ENCODE results near the gene CD248. TPM values are rescaled to one million over a fixed set of nuclear protein-coding genes. Genes with fewer than 3 reads are reported as not detected.

CD248 gene
- total RNA-seq, 1 donor from 2014 or later: 31.9 TPM

DNA sequence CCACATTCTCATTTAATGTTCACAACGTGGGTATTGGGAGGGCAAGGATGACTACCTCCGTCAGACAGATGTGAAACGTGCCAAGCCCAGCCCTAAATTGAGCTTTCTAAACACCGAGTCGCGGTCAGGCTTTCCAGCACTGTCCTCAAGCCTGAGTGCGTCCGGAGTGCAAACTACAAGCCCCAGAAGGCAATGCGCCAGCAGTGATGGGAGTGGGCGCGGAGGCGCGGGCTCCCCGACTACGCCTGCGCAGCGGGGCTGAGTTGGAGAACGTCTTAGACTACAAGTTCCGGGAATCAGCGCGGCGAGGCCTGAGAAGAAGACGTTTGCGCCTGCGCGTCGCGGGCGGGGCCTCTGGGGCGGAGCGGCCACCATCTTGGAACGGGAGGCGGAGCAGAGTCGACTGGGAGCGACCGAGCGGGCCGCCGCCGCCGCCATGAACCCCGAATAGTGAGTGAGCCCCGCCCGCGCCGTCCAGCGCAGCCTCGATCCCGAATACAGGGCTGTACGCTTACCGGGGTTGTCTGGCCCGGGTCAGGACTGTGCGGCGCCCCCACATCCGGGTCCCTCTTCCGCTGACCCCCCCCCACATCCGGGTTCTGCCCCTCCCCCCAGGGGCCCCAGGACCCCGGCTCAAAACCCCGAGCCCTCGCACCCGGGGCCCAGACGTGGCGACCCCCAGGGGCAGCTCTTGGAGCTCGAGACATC, 48.4 kb downstream of the CD248 start, which contains the start of gene RAB1B:
Gene RAB1B (plus strand): TSS at position 396 of the 708 bp plus-strand sequence. CDS start 41 bp downstream, at position 437.
- Mint-ChIP-seq H3K4me1 (ENCODE audit: unreplicated experiment) (peaks cover 10% of the 10 kb centered on the region), H3K4me3 (peak within 1 kb of the TSS; percentile 97), H3K27ac (peak within 1 kb of the TSS; percentile 99), H3K36me3 (peaks cover 4% of the 10 kb centered on the region), H3K27me3 (no peaks in the 10 kb centered on the region), H3K9me3 (no peaks in the 10 kb centered on the region)
- TF ChIP-seq, protein P1, sequence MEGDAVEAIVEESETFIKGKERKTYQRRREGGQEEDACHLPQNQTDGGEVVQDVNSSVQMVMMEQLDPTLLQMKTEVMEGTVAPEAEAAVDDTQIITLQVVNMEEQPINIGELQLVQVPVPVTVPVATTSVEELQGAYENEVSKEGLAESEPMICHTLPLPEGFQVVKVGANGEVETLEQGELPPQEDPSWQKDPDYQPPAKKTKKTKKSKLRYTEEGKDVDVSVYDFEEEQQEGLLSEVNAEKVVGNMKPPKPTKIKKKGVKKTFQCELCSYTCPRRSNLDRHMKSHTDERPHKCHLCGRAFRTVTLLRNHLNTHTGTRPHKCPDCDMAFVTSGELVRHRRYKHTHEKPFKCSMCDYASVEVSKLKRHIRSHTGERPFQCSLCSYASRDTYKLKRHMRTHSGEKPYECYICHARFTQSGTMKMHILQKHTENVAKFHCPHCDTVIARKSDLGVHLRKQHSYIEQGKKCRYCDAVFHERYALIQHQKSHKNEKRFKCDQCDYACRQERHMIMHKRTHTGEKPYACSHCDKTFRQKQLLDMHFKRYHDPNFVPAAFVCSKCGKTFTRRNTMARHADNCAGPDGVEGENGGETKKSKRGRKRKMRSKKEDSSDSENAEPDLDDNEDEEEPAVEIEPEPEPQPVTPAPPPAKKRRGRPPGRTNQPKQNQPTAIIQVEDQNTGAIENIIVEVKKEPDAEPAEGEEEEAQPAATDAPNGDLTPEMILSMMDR (conservative IDR thresholded peaks at IDR 0.05): no peak
- peak; percentile 100 for DNase-seq (ENCODE audit: extremely low spot score, unreplicated experiment)

DNA sequence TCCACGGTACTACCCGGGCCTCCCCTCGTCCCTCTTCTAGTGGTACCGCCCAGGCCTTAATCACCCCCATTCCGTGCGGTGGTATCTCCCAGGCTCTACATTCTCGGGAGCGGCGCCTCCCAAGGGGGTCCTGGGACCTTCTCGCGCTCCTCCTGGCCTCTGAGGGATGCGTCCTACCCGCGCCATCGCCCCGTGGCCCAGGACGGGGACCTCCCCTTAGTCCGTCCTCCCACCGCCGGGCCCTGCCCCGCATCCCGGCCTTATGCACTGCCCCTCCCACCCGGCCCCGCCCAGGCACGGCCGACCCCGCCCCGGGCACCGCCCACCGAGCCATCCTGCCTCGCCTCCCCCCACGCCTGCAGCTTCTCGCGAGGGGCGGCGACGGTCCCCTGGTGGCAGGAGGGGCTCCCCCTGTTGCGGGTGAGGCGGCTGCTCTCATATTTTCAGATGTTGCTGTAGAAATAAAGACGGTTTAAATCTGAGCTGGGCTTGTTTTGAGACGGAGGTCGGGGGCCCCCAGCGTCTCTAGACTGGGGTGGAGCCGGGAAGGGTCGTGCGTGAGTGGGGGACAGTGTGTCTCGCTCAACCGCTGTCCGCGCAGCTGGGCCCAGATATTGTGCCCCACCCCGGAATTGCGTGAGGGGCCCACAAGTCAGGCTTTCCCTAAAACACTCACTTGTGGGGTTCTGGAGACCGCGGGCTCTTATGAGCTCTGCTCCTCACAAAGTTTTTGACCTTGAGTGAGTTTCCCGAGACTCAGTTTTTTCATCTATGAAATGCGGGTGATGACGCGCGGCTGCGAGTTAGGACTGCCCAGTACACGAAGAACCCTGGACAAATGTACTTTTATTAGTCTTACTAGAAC, 49.2 kb downstream of the CD248 start:
- TF ChIP-seq, protein P1 (conservative IDR thresholded peaks at IDR 0.05): peak; percentile 58
- peak; percentile 94 for DNase-seq (ENCODE audit: extremely low spot score, unreplicated experiment)
- peak overlapping the region; percentile 97 for H3K4me3 Mint-ChIP-seq
- no peaks in the 10 kb centered on the region for H3K36me3 Mint-ChIP-seq
- peak overlapping the region; percentile 99 for H3K27ac Mint-ChIP-seq
- H3K9me3 Mint-ChIP-seq: no peaks in the 10 kb centered on the region
- no peaks in the 10 kb centered on the region for H3K27me3 Mint-ChIP-seq
- H3K4me1 Mint-ChIP-seq (ENCODE audit: unreplicated experiment): peaks cover 10% of the 10 kb centered on the region

DNA sequence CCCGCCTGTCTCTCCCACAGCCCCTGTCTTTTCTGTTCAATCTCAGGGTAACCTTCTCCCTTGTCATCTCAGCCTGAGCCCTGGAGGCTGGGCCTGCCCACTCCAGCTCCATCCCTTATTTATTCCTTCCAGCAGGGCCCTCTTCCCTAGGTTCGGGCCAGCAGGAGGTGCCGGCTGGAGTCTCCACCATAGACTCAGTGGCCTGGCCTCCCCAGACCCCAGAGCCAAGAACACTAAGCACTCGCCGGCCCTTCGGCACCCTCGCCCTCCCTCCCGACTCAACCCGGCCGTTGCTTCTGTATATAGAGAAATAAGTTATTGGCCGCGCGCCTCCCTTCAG, 49.8 kb downstream of the CD248 start:
- Mint-ChIP-seq H3K36me3 (no peaks in the 10 kb centered on the region), H3K27me3 (no peaks in the 10 kb centered on the region), H3K4me1 (ENCODE audit: unreplicated experiment) (peaks cover 10% of the 10 kb centered on the region)

DNA sequence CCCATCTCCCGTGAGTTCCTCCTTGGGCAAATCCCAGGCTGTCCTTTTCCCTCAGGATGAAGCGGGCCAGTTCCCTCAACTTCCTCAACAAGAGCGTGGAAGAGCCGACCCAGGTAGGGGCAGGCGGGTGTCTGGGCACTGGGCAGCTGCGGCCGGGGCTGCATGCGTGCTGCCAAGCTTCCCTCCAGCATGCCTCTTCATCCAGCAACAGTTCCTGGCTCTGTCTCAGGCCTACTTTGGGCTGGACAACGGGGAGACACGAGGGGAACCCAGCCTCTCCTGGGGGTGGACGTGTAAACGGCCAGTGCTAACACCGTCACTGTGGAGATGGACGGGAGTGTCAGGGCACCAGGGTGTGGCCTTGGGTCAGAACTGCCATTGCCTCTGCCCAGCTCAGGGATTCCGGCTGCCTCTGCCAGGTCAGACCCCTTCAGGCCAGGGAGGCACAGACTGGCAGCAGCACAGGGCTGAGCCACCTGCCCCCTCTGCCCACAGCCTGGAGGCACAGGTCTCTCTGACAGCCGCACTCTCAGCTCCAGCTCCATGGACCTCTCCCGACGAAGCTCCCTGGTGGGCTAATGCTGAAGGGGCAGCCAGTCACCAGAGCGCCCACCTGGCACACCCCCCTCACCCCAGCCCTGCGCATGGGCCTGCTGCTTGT, 50.3 kb downstream of the CD248 start:
- H3K27ac Mint-ChIP-seq: peak overlapping the region; percentile 74
- peaks cover 10% of the 10 kb centered on the region for H3K4me1 Mint-ChIP-seq (ENCODE audit: unreplicated experiment)
- H3K36me3 Mint-ChIP-seq: no peaks in the 10 kb centered on the region
- TF ChIP-seq, protein P1 (conservative IDR thresholded peaks at IDR 0.05): no peak
- DNase-seq (ENCODE audit: extremely low spot score, unreplicated experiment): no peak
- H3K4me3 Mint-ChIP-seq: peak overlapping the region; percentile 97
- H3K27me3 Mint-ChIP-seq: no peaks in the 10 kb centered on the region
- H3K9me3 Mint-ChIP-seq: no peaks in the 10 kb centered on the region

More for the DNA sequence above, 49.8 kb downstream of the CD248 start:
- Mint-ChIP-seq H3K4me3 (peak overlapping the region; percentile 97), H3K27ac (peak overlapping the region; percentile 74), H3K9me3 (no peaks in the 10 kb centered on the region)
- no peak for DNase-seq (ENCODE audit: extremely low spot score, unreplicated experiment)
- TF ChIP-seq, protein P1 (conservative IDR thresholded peaks at IDR 0.05): no peak

DNA sequence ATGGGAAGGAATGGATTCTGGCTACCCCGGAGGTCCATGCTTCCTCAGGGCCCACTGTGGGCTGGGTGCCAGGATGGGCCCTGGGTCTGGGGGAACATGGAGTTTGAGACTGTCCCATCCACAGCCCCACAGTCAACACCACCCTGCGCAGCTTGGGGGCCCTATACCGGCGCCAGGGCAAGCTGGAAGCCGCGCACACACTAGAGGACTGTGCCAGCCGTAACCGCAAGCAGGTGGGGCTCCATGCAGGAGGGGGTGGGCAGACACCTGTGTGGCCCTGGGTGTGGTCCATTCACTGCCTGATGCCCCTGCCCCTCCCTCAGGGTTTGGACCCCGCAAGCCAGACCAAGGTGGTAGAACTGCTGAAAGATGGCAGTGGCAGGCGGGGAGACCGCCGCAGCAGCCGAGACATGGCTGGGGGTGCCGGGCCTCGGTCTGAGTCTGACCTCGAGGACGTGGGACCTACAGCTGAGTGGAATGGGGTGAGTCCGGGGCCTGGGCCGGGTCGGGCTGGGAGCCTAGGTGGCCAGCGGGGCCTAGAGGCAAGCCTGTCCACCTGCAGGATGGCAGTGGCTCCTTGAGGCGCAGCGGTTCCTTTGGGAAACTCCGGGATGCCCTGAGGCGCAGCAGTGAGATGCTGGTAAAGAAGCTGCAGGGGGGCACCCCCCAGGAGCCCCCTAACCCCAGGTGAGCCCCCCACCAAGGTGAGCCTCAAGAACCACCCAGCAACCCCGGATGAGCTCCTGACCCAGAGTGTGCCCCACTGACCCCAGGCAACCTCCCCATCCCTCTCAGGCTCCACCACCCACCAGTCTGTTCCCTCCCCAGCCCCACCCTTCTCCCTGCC, 51.1 kb downstream of the CD248 start:
- TF ChIP-seq, protein P1 (conservative IDR thresholded peaks at IDR 0.05): no peak
- H3K27me3 Mint-ChIP-seq: no peaks in the 10 kb centered on the region
- H3K27ac Mint-ChIP-seq: no peak overlapping the region
- no peak overlapping the region for H3K4me3 Mint-ChIP-seq
- peaks cover 10% of the 10 kb centered on the region for H3K4me1 Mint-ChIP-seq (ENCODE audit: unreplicated experiment)
- H3K9me3 Mint-ChIP-seq: no peaks in the 10 kb centered on the region
- H3K36me3 Mint-ChIP-seq: no peaks in the 10 kb centered on the region
- no peak for DNase-seq (ENCODE audit: extremely low spot score, unreplicated experiment)

Data from type B pancreatic cell (in vitro differentiated cells).